Mucosa of rectum (tissue), 2 donors: Measurements from ENCODE around the gene ITPRID2.

ENCODE experiments used
- H3K27ac ChIP-seq, 2 donors: one replicate each; pipeline ENCODE4 v1.7.0; 2013; ENCODE audit warnings: inconsistent platforms in 2 of 2, low read depth in 2 of 2, low read length in 2 of 2
- H3K27me3 ChIP-seq, 2 donors: one replicate each; pipeline ENCODE4 v1.7.0; 2013; ENCODE audit warnings: low read length in 2 of 2; ENCODE audit not compliant: control insufficient read depth in 2 of 2, insufficient read depth in 2 of 2
- H3K36me3 ChIP-seq, 2 donors: one replicate each; pipeline ENCODE4 v1.7.0; 2013; ENCODE audit warnings: low read length in 2 of 2; ENCODE audit not compliant: control insufficient read depth in 2 of 2, insufficient read depth in 2 of 2
- H3K4me1 ChIP-seq, 2 donors: one replicate each; pipeline ENCODE4 v1.7.0; 2013; ENCODE audit warnings: low read length in 2 of 2, mild to moderate bottlenecking in 1 of 2; ENCODE audit not compliant: control insufficient read depth in 2 of 2, insufficient read depth in 2 of 2
- H3K4me3 ChIP-seq, 2 donors: one replicate each; pipeline ENCODE4 v1.7.0; 2013; ENCODE audit warnings: low read length in 2 of 2
- H3K9ac ChIP-seq, 2 donors: one replicate each; pipeline ENCODE4 v1.7.0; 2013; ENCODE audit warnings: low read length in 2 of 2, low read depth in 1 of 2, mild to moderate bottlenecking in 1 of 2
- H3K9me3 ChIP-seq, 2 donors: one replicate each; pipeline ENCODE4 v1.7.0; 2013; ENCODE audit warnings: low read length in 2 of 2; ENCODE audit not compliant: control insufficient read depth in 2 of 2
- donor health status: healthy.
- donor health status: Normal muscosa, but diverticular disease.

Gene ITPRID2

DNA sequence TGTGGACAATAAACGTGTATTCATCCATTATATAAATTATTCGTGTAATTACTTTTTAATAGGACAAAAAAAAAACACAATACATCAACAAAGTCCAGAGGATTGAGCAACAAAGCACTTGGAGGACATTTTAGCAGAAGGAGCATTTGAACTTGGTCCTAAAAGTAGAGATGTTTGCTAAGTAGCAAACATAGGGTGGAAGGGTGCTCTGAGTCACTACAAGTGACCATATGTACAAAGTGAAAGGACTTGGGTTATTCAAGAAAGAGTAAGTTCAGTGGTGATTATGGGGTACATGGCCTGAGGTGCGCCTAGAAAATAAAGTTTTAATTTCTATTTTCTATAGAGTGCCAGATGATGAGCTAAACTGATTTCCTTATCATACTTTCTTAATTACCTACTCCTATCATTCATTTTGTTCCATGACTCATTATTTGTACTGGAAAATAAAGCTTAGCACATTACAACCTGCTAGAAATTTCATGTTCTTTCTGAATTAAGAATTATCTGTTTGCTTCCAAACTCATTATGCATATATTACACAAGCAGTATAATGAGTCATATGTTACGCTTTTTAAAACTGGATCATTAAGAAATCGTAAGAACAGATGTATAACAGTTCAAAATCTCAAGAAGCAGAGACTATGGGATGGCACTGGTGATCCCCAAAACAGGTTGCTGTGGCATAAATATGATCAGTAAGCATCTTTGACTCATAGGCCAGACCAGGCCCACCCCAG, 81.1 kb downstream of the ITPRID2 start:
- Histone ChIP-seq H3K4me1 (no peaks in the 10 kb centered on the region), H3K27ac (no peak overlapping the region), H3K9me3 (peaks cover 0 to 2% of the 10 kb centered on the region in 2 donors), H3K9ac (no peak overlapping the region), H3K27me3 (no peaks in the 10 kb centered on the region), H3K36me3 (no peaks in the 10 kb centered on the region), H3K4me3 (no peak overlapping the region)

DNA sequence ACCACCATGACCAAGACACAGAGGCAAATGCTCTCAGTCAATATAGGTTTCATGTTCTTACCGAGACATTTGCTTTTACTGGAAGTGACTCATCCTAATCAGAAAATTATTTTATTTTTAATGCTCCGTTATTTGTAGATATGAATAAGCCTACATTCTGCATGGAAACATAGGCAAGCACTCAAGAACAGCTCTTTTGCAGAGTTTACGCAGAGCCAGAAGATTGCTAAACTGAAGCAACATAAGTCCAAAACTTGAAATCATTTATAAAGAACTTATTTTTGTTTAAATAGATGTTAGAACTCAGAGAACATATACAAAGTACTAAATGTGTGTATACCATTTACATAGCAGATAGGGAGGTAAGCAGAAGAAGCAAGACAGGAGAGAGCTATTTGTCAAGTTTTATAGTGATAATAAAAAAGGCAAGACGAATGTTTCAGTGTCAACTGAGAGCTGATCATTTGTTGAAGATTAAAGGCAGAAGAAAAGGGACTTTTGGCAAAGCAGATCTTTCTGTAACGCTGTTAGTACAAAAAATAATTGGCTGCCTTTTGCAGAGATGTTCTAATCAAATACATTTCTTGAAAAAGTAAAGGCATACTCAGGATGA, 81.7 kb downstream of the ITPRID2 start:
- Histone ChIP-seq H3K9me3 (peaks cover 0 to 2% of the 10 kb centered on the region in 2 donors), H3K9ac (no peak overlapping the region), H3K4me3 (no peak overlapping the region), H3K27me3 (no peaks in the 10 kb centered on the region), H3K27ac (no peak overlapping the region), H3K4me1 (no peaks in the 10 kb centered on the region), H3K36me3 (no peaks in the 10 kb centered on the region)

DNA sequence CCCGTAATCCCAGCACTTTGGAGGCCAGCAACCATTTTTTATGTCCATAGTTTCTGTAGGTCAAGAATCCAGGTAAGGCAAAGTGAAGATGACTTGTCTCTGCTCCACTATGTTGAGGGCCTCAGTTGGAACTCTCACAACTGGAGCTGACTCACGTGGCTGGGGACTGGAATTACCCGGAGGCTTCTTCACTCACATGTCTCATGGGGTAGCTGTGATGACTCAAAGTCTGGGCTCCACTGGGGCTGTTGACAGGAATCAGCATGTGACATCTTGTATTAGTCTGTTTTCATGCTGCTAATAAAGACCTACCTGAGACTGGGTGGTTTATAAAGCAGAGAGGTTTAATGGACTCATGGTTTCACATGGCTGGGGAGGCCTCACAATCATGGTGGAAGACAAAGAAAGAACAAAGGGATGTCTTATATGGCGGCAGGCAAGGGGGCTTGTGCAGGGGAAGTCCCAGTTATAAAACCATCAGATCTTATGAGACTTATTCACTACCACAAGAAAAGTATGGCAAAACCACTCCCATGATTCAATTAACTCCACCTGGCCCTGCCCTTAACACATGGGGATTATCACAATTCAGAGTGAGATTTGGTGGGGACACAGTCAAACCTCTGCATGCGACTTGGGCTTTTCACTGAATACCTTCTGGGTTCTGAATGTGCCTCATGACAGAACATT, 86.3 kb downstream of the ITPRID2 start:
- Histone ChIP-seq H3K36me3 (no peaks in the 10 kb centered on the region), H3K9me3 (no peaks in the 10 kb centered on the region), H3K27me3 (no peaks in the 10 kb centered on the region), H3K27ac (no peak overlapping the region), H3K9ac (no peak overlapping the region), H3K4me3 (no peak overlapping the region), H3K4me1 (no peaks in the 10 kb centered on the region)

DNA sequence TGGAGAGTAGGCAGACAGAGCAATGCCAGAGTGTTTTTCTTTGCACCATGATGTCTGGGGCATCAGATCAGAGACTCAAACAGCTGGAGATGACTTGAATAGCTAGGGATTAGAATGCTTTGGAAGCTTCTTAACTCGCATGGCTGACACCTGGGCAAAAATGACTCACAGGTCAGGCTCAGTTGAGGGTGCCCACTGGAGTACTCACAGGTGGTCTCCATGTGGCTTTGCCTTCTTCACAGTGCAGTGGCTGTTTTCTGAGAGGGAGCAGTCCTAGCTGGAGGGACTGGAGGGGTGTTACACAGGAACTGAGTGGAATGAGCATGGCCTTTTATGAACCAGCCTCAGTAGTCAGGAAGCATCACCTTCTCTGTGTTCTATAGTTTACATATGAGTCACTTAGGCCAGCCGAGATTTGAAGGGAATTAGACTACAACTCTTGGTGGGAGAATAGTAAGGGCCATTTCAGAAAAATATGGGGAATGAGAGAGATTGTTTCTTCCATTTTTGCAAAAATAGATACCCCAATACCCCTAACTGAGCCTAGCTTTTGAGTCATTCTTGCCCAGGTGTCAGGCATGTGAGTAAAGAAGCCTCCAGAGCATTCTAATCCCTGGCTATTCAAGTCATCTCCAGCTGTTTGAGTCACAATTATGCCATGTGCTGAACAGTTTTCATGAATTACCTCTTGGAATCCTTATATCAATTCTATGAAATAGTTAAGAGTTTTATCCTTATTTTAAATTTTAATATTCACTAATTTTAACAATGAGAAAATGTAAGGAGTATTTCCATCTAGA, 87.0 kb downstream of the ITPRID2 start:
- no peak overlapping the region for H3K9ac ChIP-seq
- no peaks in the 10 kb centered on the region for H3K27me3 ChIP-seq
- H3K4me3 ChIP-seq: no peak overlapping the region
- no peak overlapping the region for H3K27ac ChIP-seq
- no peaks in the 10 kb centered on the region for H3K9me3 ChIP-seq
- no peaks in the 10 kb centered on the region for H3K4me1 ChIP-seq
- no peaks in the 10 kb centered on the region for H3K36me3 ChIP-seq
